ENCODE results near the gene TMEM80.
"Not testable (repeated sequence)": the region's sequence is repeated elsewhere in the genome, so short reads cannot be mapped to it uniquely, and the experiment has no call there.

TMEM80 gene

GRCh38 chr11:726278-727220 is 30.9 kb downstream of the TMEM80 start:
- Histone ChIP-seq H3K9ac (ENCODE audit: low read depth in 1 of 2, low read length in 2 of 2) (peak overlapping the region in 1 of 2 donors; percentile 48), H3K36me3 (ENCODE audit: control insufficient read depth in 2 of 2, insufficient read depth in 2 of 2, low read length in 2 of 2) (peaks cover 7 to 16% of the 10 kb centered on the region in 2 donors), H3K27ac (ENCODE audit: low read depth in 2 of 2, low read length in 2 of 2) (peak overlapping the region; percentile 47 to 65), H3K4me1 (ENCODE audit: control insufficient read depth in 2 of 2, insufficient read depth in 2 of 2, low read length in 2 of 2) (peaks cover 21 to 24% of the 10 kb centered on the region in 2 donors), H3K4me3 (ENCODE audit: low read length in 2 of 2) (no peak overlapping the region), H3K27me3 (ENCODE audit: control insufficient read depth in 2 of 2, insufficient read depth in 2 of 2, low read length in 2 of 2) (no peaks in the 10 kb centered on the region), H3K9me3 (ENCODE audit: control insufficient read depth in 2 of 2, low read length in 2 of 2) (no peaks in the 10 kb centered on the region)

- Histone ChIP-seq H3K27me3 (ENCODE audit: control insufficient read depth in 2 of 2, insufficient read depth in 2 of 2, low read length in 2 of 2) (no peaks in the 10 kb centered on the region), H3K36me3 (ENCODE audit: control insufficient read depth in 2 of 2, insufficient read depth in 2 of 2, low read length in 2 of 2) (peaks cover 7 to 14% of the 10 kb centered on the region in 2 donors), H3K27ac (ENCODE audit: low read depth in 2 of 2, low read length in 2 of 2) (peak overlapping the region in 1 of 2 donors; percentile 23)
Measured at GRCh38 chr11:727281-727701, 31.7 kb downstream of the TMEM80 start.

GRCh38 chr11:727859-728748 is 32.5 kb downstream of the TMEM80 start:
- Histone ChIP-seq H3K27ac (ENCODE audit: low read depth in 2 of 2, low read length in 2 of 2) (peak overlapping the region; percentile 23 to 37), H3K4me3 (ENCODE audit: low read length in 2 of 2) (no peak overlapping the region), H3K4me1 (ENCODE audit: control insufficient read depth in 2 of 2, insufficient read depth in 2 of 2, low read length in 2 of 2) (peaks cover 16 to 19% of the 10 kb centered on the region in 2 donors), H3K27me3 (ENCODE audit: control insufficient read depth in 2 of 2, insufficient read depth in 2 of 2, low read length in 2 of 2) (peaks cover 0 to 2% of the 10 kb centered on the region in 2 donors), H3K9ac (ENCODE audit: low read depth in 1 of 2, low read length in 2 of 2) (peak overlapping the region in 1 of 2 donors; percentile 48), H3K9me3 (ENCODE audit: control insufficient read depth in 2 of 2, low read length in 2 of 2) (no peaks in the 10 kb centered on the region), H3K36me3 (ENCODE audit: control insufficient read depth in 2 of 2, insufficient read depth in 2 of 2, low read length in 2 of 2) (peaks cover 7 to 13% of the 10 kb centered on the region in 2 donors)

More at GRCh38 chr11:727281-727701, 31.7 kb downstream of the TMEM80 start:
- H3K4me1 ChIP-seq (ENCODE audit: control insufficient read depth in 2 of 2, insufficient read depth in 2 of 2, low read length in 2 of 2), result peaks cover 19 to 21% of the 10 kb centered on the region in 2 donors
- no peak overlapping the region for H3K4me3 ChIP-seq (ENCODE audit: low read length in 2 of 2)
- H3K9ac ChIP-seq (ENCODE audit: low read depth in 1 of 2, low read length in 2 of 2), result no peak overlapping the region
- no peaks in the 10 kb centered on the region for H3K9me3 ChIP-seq (ENCODE audit: control insufficient read depth in 2 of 2, low read length in 2 of 2)

GRCh38 chr11:728901-729491 is 33.4 kb downstream of the TMEM80 start:
- Histone ChIP-seq H3K27me3 (ENCODE audit: control insufficient read depth in 2 of 2, insufficient read depth in 2 of 2, low read length in 2 of 2) (peaks cover 0 to 3% of the 10 kb centered on the region in 2 donors), H3K27ac (ENCODE audit: low read depth in 2 of 2, low read length in 2 of 2) (peak overlapping the region in 1 of 2 donors; percentile 23), H3K9me3 (ENCODE audit: control insufficient read depth in 2 of 2, low read length in 2 of 2) (no peaks in the 10 kb centered on the region), H3K36me3 (ENCODE audit: control insufficient read depth in 2 of 2, insufficient read depth in 2 of 2, low read length in 2 of 2) (peaks cover 7 to 9% of the 10 kb centered on the region in 2 donors), H3K4me1 (ENCODE audit: control insufficient read depth in 2 of 2, insufficient read depth in 2 of 2, low read length in 2 of 2) (peaks cover 15 to 19% of the 10 kb centered on the region in 2 donors), H3K4me3 (ENCODE audit: low read length in 2 of 2) (no peak overlapping the region), H3K9ac (ENCODE audit: low read depth in 1 of 2, low read length in 2 of 2) (peak overlapping the region in 1 of 2 donors; percentile 11)

- no peak overlapping the region for H3K27ac ChIP-seq (ENCODE audit: low read depth in 2 of 2, low read length in 2 of 2)
- H3K9ac ChIP-seq (ENCODE audit: low read depth in 1 of 2, low read length in 2 of 2), result no peak overlapping the region
Measured at GRCh38 chr11:729492-730074, 34.0 kb downstream of the TMEM80 start.

GRCh38 chr11:733072-733471 is 37.5 kb downstream of the TMEM80 start:
- H3K27ac ChIP-seq (ENCODE audit: low read depth in 2 of 2, low read length in 2 of 2), result no peak overlapping the region
- H3K4me3 ChIP-seq (ENCODE audit: low read length in 2 of 2), result no peak overlapping the region
- H3K36me3 ChIP-seq (ENCODE audit: control insufficient read depth in 2 of 2, insufficient read depth in 2 of 2, low read length in 2 of 2), result no peaks in the 10 kb centered on the region
- no peaks in the 10 kb centered on the region for H3K9me3 ChIP-seq (ENCODE audit: control insufficient read depth in 2 of 2, low read length in 2 of 2)
- H3K9ac ChIP-seq (ENCODE audit: low read depth in 1 of 2, low read length in 2 of 2), result no peak overlapping the region
- H3K4me1 ChIP-seq (ENCODE audit: control insufficient read depth in 2 of 2, insufficient read depth in 2 of 2, low read length in 2 of 2), result peaks cover under 1 to 1% of the 10 kb centered on the region in 2 donors
- H3K27me3 ChIP-seq (ENCODE audit: control insufficient read depth in 2 of 2, insufficient read depth in 2 of 2, low read length in 2 of 2), result peaks cover 4 to 5% of the 10 kb centered on the region in 2 donors

More at GRCh38 chr11:729492-730074, 34.0 kb downstream of the TMEM80 start:
- no peak overlapping the region for H3K4me3 ChIP-seq (ENCODE audit: low read length in 2 of 2)
- peaks cover 2 to 4% of the 10 kb centered on the region in 2 donors for H3K36me3 ChIP-seq (ENCODE audit: control insufficient read depth in 2 of 2, insufficient read depth in 2 of 2, low read length in 2 of 2)
- H3K4me1 ChIP-seq (ENCODE audit: control insufficient read depth in 2 of 2, insufficient read depth in 2 of 2, low read length in 2 of 2), result peaks cover 15 to 19% of the 10 kb centered on the region in 2 donors
- H3K27me3 ChIP-seq (ENCODE audit: control insufficient read depth in 2 of 2, insufficient read depth in 2 of 2, low read length in 2 of 2), result peaks cover 0 to 3% of the 10 kb centered on the region in 2 donors
- no peaks in the 10 kb centered on the region for H3K9me3 ChIP-seq (ENCODE audit: control insufficient read depth in 2 of 2, low read length in 2 of 2)

GRCh38 chr11:734541-734940 is 38.9 kb downstream of the TMEM80 start:
- H3K9me3 ChIP-seq (ENCODE audit: control insufficient read depth in 2 of 2, low read length in 2 of 2); H3K27me3 ChIP-seq (ENCODE audit: control insufficient read depth in 2 of 2, insufficient read depth in 2 of 2, low read length in 2 of 2); H3K36me3 ChIP-seq (ENCODE audit: control insufficient read depth in 2 of 2, insufficient read depth in 2 of 2, low read length in 2 of 2); H3K4me3 ChIP-seq (ENCODE audit: low read length in 2 of 2); H3K4me1 ChIP-seq (ENCODE audit: control insufficient read depth in 2 of 2, insufficient read depth in 2 of 2, low read length in 2 of 2); H3K9ac ChIP-seq (ENCODE audit: low read depth in 1 of 2, low read length in 2 of 2); H3K27ac ChIP-seq (ENCODE audit: low read depth in 2 of 2, low read length in 2 of 2): not testable (repeated sequence)

- Histone ChIP-seq H3K27me3 (ENCODE audit: control insufficient read depth in 2 of 2, insufficient read depth in 2 of 2, low read length in 2 of 2) (peaks cover 4 to 5% of the 10 kb centered on the region in 2 donors), H3K36me3 (ENCODE audit: control insufficient read depth in 2 of 2, insufficient read depth in 2 of 2, low read length in 2 of 2) (no peaks in the 10 kb centered on the region), H3K27ac (ENCODE audit: low read depth in 2 of 2, low read length in 2 of 2) (no peak overlapping the region), H3K9ac (ENCODE audit: low read depth in 1 of 2, low read length in 2 of 2) (no peak overlapping the region), H3K9me3 (ENCODE audit: control insufficient read depth in 2 of 2, low read length in 2 of 2) (no peaks in the 10 kb centered on the region), H3K4me1 (ENCODE audit: control insufficient read depth in 2 of 2, insufficient read depth in 2 of 2, low read length in 2 of 2) (no peaks in the 10 kb centered on the region), H3K4me3 (ENCODE audit: low read length in 2 of 2) (no peak overlapping the region)
Measured at GRCh38 chr11:737366-737765, 41.8 kb downstream of the TMEM80 start.

GRCh38 chr11:737899-738298 is 42.3 kb downstream of the TMEM80 start:
- H3K9me3 ChIP-seq (ENCODE audit: control insufficient read depth in 2 of 2, low read length in 2 of 2); H3K9ac ChIP-seq (ENCODE audit: low read depth in 1 of 2, low read length in 2 of 2): not testable (repeated sequence)

More at GRCh38 chr11:737899-738298, 42.3 kb downstream of the TMEM80 start:
- not testable (repeated sequence) for H3K4me1 ChIP-seq (ENCODE audit: control insufficient read depth in 2 of 2, insufficient read depth in 2 of 2, low read length in 2 of 2); H3K27ac ChIP-seq (ENCODE audit: low read depth in 2 of 2, low read length in 2 of 2); H3K36me3 ChIP-seq (ENCODE audit: control insufficient read depth in 2 of 2, insufficient read depth in 2 of 2, low read length in 2 of 2); H3K27me3 ChIP-seq (ENCODE audit: control insufficient read depth in 2 of 2, insufficient read depth in 2 of 2, low read length in 2 of 2); H3K4me3 ChIP-seq (ENCODE audit: low read length in 2 of 2)
